ENCODE data around the gene LDLRAD4.
"Not testable (repeated sequence)": the region's sequence is repeated elsewhere in the genome, so short reads cannot be mapped to it uniquely, and the experiment has no call there.

The LDLRAD4 gene

GRCh38 chr18:13260197-13260934, 41.8 kb downstream of the LDLRAD4 start:
- DNase-seq (ENCODE audit: low read depth), result no peak

GRCh38 chr18:13260935-13261640, 42.5 kb downstream of the LDLRAD4 start:
- no peak overlapping the region for H3K4me3 ChIP-seq (ENCODE audit: low read depth, low read length)
- no peak for TF ChIP-seq CTCF (conservative IDR thresholded peaks at IDR 0.05; ENCODE audit: low read depth, low read length)
- no peak for DNase-seq (ENCODE audit: low read depth)

More at GRCh38 chr18:13260197-13260934, 41.8 kb downstream of the LDLRAD4 start:
- no peak for TF ChIP-seq CTCF (conservative IDR thresholded peaks at IDR 0.05; ENCODE audit: low read depth, low read length)
- H3K4me3 ChIP-seq (ENCODE audit: low read depth, low read length), result no peak overlapping the region

- no peak for TF ChIP-seq CTCF (conservative IDR thresholded peaks at IDR 0.05; ENCODE audit: low read depth, low read length)
- no peak for DNase-seq (ENCODE audit: low read depth)
- no peak overlapping the region for H3K4me3 ChIP-seq (ENCODE audit: low read depth, low read length)
Observed at GRCh38 chr18:13261661-13262357, 43.2 kb downstream of the LDLRAD4 start.

GRCh38 chr18:13262358-13262680, 43.8 kb downstream of the LDLRAD4 start:
- H3K4me3 ChIP-seq (ENCODE audit: low read depth, low read length), result not testable (repeated sequence)

GRCh38 chr18:13262839-13263691, 44.5 kb downstream of the LDLRAD4 start:
- no peak for TF ChIP-seq CTCF (conservative IDR thresholded peaks at IDR 0.05; ENCODE audit: low read depth, low read length)
- no peak overlapping the region for H3K4me3 ChIP-seq (ENCODE audit: low read depth, low read length)
- DNase-seq (ENCODE audit: low read depth), result no peak

More at GRCh38 chr18:13262358-13262680, 43.8 kb downstream of the LDLRAD4 start:
- DNase-seq (ENCODE audit: low read depth), result not testable (repeated sequence)

GRCh38 chr18:13264091-13265007, 45.8 kb downstream of the LDLRAD4 start:
- no peak overlapping the region for H3K4me3 ChIP-seq (ENCODE audit: low read depth, low read length)
- DNase-seq (ENCODE audit: low read depth), result no peak
- no peak for TF ChIP-seq CTCF (conservative IDR thresholded peaks at IDR 0.05; ENCODE audit: low read depth, low read length)
